OCI-LY1 (cell line): ENCODE measurements around the gene GRK4.

ENCODE experiments used
- H2AFZ ChIP-seq: fragments of 200-600 bp; sonication (generic), shearing (Covaris generic); 2 replicates; pipeline ENCODE4 v1.6.0; 2014; ENCODE audit warnings: antibody characterized with exemption, mild to moderate bottlenecking, low read length
- H3F3A ChIP-seq: fragments of 200-600 bp; sonication (generic), shearing (Covaris generic); 2 replicates; pipeline ENCODE4 v1.6.0; 2014; ENCODE audit warnings: mild to moderate bottlenecking, antibody characterized with exemption, low read length, moderate library complexity; ENCODE audit not compliant: insufficient read depth
- H3K27ac ChIP-seq: fragments of 200-600 bp; sonication (generic); 2 replicates; pipeline ENCODE4 v1.5.1; 2014; ENCODE audit warnings: low read length, mixed run types, mild to moderate bottlenecking, low read depth; ENCODE audit not compliant: poor library complexity, severe bottlenecking
- H3K27me3 ChIP-seq: fragments of 200-600 bp; sonication (generic); 2 replicates; pipeline ENCODE4 v1.6.0; 2014; ENCODE audit warnings: antibody characterized with exemption, mild to moderate bottlenecking, low read length, moderate library complexity; ENCODE audit not compliant: insufficient read depth
- H3K36me3 ChIP-seq: fragments of 200-600 bp; sonication (generic); 2 replicates; pipeline ENCODE4 v1.6.1; 2014; ENCODE audit warnings: mild to moderate bottlenecking, antibody characterized with exemption, low read length, moderate library complexity, mixed read lengths; ENCODE audit not compliant: insufficient read depth
- H3K4me1 ChIP-seq: fragments of 200-600 bp; sonication (generic); 2 replicates; pipeline ENCODE4 v1.5.1; 2014; ENCODE audit warnings: mild to moderate bottlenecking, low read length, moderate library complexity; ENCODE audit not compliant: insufficient read depth, severe bottlenecking
- H3K4me2 ChIP-seq: fragments of 200-600 bp; sonication (generic), shearing (Covaris generic); 2 replicates; pipeline ENCODE4 v1.6.1; 2014; ENCODE audit warnings: low read length
- H3K4me3 ChIP-seq: fragments of 200-600 bp; sonication (generic); 2 replicates; pipeline ENCODE4 v1.5.1; 2014; ENCODE audit warnings: low read length, low read depth, mild to moderate bottlenecking, mixed read lengths; ENCODE audit not compliant: poor library complexity, severe bottlenecking
- H3K79me2 ChIP-seq: fragments of 200-600 bp; shearing (Covaris generic); 2 replicates; pipeline ENCODE4 v1.6.1; 2016; ENCODE audit warnings: mixed run types, low read length, mixed read lengths; ENCODE audit not compliant: insufficient read depth
- H3K9ac ChIP-seq: fragments of 200-600 bp; sonication (generic), shearing (Covaris generic); 2 replicates; pipeline ENCODE4 v1.6.1; 2014; ENCODE audit warnings: mild to moderate bottlenecking, low read length, mixed read lengths
- H3K9me2 ChIP-seq: fragments of 200-600 bp; sonication (generic), shearing (Covaris generic); 2 replicates; pipeline ENCODE4 v1.6.1; 2014; ENCODE audit warnings: low read depth, mild to moderate bottlenecking, low read length, mixed read lengths
- H3K9me3 ChIP-seq: fragments of 200-600 bp; shearing (Covaris generic); 2 replicates; pipeline ENCODE4 v1.6.1; 2014; ENCODE audit warnings: low read length, mixed read lengths
- H4K20me1 ChIP-seq: fragments of 200-600 bp; sonication (generic), shearing (Covaris generic); 2 replicates; pipeline ENCODE4 v1.6.0; 2016; ENCODE audit warnings: mild to moderate bottlenecking, low read length; ENCODE audit not compliant: insufficient read depth
- CTCF ChIP-seq: fragments of 200-600 bp; sonication (generic), shearing (Covaris generic); IDR thresholded peaks from 2 replicates; pipeline ENCODE4 v1.5.1; 2017; ENCODE audit warnings: mild to moderate bottlenecking, antibody characterized with exemption, low read length, moderate library complexity, mixed read lengths
- EZH2 ChIP-seq: fragments of 200-600 bp; sonication (generic), shearing (Covaris generic); IDR thresholded peaks from 2 replicates; pipeline ENCODE4 v1.8.0; 2017; ENCODE audit warnings: borderline replicate concordance, mixed run types, mild to moderate bottlenecking, antibody characterized with exemption, low read length, moderate library complexity, mixed read lengths

The GRK4 gene

GRCh38 chr4:3013839-3014350, 50.5 kb downstream of the GRK4 start:
- no peaks in the 10 kb centered on the region for H3K36me3 ChIP-seq
- no peaks in the 10 kb centered on the region for H3K79me2 ChIP-seq
- H3F3A ChIP-seq, result no peaks in the 10 kb centered on the region
- no peak overlapping the region for H3K4me3 ChIP-seq
- H4K20me1 ChIP-seq, result no peaks in the 10 kb centered on the region
- no peaks in the 10 kb centered on the region for H3K27me3 ChIP-seq
- H2AFZ ChIP-seq, result no peak overlapping the region
- H3K9me2 ChIP-seq, result no peaks in the 10 kb centered on the region
- H3K4me2 ChIP-seq, result no peak overlapping the region
- no peak overlapping the region for H3K27ac ChIP-seq
- H3K9me3 ChIP-seq, result no peaks in the 10 kb centered on the region
- no peaks in the 10 kb centered on the region for H3K4me1 ChIP-seq
- TF ChIP-seq EZH2 (no peak), CTCF (no peak)
- H3K9ac ChIP-seq, result no peak overlapping the region

GRCh38 chr4:3016961-3017360, 53.6 kb downstream of the GRK4 start:
- no peak overlapping the region for H2AFZ ChIP-seq
- H3K79me2 ChIP-seq, result no peaks in the 10 kb centered on the region
- no peak for TF ChIP-seq EZH2
- no peak for TF ChIP-seq CTCF
- no peaks in the 10 kb centered on the region for H3K27me3 ChIP-seq
- no peak overlapping the region for H3K4me3 ChIP-seq
- H3F3A ChIP-seq, result no peaks in the 10 kb centered on the region
- no peaks in the 10 kb centered on the region for H3K9me2 ChIP-seq
- H3K9ac ChIP-seq, result no peak overlapping the region
- H3K4me1 ChIP-seq, result no peaks in the 10 kb centered on the region
- H3K9me3 ChIP-seq, result no peaks in the 10 kb centered on the region
- no peaks in the 10 kb centered on the region for H3K36me3 ChIP-seq
- H4K20me1 ChIP-seq, result no peaks in the 10 kb centered on the region
- no peak overlapping the region for H3K27ac ChIP-seq
- H3K4me2 ChIP-seq, result no peak overlapping the region

- H3K4me2 ChIP-seq, result no peak overlapping the region
- TF ChIP-seq EZH2, result no peak
- TF ChIP-seq CTCF, result no peak
- H3K36me3 ChIP-seq, result no peaks in the 10 kb centered on the region
- no peak overlapping the region for H2AFZ ChIP-seq
- no peaks in the 10 kb centered on the region for H3K4me1 ChIP-seq
- no peaks in the 10 kb centered on the region for H4K20me1 ChIP-seq
- H3K9me3 ChIP-seq, result no peaks in the 10 kb centered on the region
- H3K9ac ChIP-seq, result no peak overlapping the region
- no peaks in the 10 kb centered on the region for H3K27me3 ChIP-seq
- no peaks in the 10 kb centered on the region for H3K9me2 ChIP-seq
- no peak overlapping the region for H3K4me3 ChIP-seq
- no peaks in the 10 kb centered on the region for H3F3A ChIP-seq
- H3K27ac ChIP-seq, result no peak overlapping the region
- no peaks in the 10 kb centered on the region for H3K79me2 ChIP-seq
Measured at GRCh38 chr4:3017504-3017903, 54.1 kb downstream of the GRK4 start.
